Measurements from ENCODE around the gene A4GALT.
"Not testable (repeated sequence)": the region's sequence is repeated elsewhere in the genome, so short reads cannot be mapped to it uniquely, and the experiment has no call there.

A4GALT gene, protein sequence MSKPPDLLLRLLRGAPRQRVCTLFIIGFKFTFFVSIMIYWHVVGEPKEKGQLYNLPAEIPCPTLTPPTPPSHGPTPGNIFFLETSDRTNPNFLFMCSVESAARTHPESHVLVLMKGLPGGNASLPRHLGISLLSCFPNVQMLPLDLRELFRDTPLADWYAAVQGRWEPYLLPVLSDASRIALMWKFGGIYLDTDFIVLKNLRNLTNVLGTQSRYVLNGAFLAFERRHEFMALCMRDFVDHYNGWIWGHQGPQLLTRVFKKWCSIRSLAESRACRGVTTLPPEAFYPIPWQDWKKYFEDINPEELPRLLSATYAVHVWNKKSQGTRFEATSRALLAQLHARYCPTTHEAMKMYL

DNA sequence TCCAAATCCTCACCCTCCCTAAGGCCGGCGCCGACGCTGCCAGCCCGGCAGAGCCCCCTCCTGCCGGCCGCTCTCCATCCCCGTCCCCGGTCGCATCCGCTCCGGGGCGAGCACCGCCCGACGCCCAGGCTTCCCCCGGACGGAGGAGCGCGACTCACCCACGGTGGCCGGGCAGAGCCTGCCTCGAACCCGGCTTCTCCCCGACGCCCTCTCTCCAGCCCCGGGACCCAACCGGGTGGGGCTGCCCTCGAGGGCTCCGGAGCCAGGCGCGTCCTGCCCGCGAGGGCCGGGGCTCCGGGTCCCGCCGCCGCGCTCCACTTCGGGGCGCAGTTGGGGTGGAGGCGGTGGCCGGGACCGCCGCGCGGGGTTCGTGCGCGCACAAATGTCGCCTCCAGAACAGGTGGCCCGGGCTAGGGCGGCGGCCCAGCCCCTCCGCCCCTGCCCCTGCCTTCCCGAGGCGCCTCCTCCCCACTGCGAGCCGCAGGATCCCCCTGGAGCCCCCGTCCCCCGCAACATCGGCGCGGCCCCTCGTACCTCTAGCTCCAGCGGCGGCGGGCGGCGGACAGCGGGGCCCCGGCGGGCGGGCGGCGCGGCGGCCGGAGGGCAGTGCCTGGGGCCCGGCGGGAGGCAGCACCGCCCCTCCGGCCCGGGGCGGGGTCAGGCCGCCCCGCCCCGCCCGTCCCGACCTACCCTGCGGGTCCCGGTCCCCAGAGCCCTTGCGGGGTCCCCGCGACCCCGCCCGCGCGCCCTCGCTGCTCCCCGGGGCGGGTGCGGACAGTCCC is at the start of gene A4GALT:
Gene A4GALT (minus strand): TSS at position 608 of the 782 bp plus-strand sequence. CDS start 26,919 bp downstream, outside the sequence.
- peak; percentile 64 for DNase-seq

DNA sequence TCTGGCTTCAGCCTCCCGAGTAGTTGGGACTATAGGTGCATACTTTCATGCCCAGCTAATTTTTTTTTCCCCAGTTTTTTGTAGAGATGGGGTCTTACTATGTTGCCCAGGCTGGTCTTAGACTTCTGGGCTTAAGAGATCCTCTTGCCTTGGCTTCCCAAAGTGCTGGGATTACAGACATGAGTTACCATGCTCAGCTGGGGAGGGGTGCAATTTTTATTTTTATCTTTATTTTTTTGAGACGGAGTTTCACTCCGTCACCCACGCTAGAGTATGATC is 49.7 kb upstream of the A4GALT start:
- DNase-seq = no peak

DNA sequence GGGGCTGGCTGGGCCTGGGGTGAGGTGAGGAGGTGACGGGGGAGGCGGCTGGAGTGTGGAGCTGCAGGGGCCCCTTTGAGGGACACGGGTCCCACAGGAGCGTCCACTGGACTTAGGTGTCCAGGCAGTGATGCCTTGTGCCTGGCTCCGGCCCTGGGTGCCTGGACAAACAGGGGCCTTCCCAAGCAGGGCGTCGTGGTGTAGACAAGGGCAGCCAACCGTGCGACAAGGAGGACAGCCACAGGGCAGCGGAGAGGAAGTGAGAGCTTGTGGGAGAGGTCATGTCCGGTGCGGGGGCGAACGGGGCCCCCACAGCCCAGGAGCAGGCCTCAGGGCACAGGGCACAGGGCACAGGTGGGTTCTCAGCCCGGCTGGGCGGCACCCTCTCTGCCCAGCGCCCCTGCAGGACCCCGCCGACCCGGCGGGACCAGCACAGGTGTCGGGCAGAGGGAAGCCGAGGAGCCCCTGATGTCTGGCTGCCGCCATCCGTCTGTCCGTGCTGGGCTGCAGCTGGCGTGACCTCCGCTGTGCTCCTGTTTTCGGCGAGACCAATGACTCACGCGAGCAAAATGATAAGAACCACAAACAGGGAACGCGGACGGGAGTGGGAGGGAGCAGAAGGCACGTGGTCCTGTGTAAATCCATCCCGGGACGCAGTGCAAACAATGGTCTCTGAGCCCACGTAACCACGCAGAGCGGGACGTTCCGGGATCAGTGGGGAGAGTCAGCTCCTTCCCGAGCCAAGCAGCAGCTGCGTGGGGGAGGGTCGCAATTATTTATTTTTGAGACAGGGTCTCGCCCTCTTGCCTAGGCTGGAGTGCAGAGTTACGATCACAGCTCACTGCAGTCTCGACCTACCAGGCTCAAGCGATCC is 49.1 kb upstream of the A4GALT start:
- DNase-seq = no peak

DNA sequence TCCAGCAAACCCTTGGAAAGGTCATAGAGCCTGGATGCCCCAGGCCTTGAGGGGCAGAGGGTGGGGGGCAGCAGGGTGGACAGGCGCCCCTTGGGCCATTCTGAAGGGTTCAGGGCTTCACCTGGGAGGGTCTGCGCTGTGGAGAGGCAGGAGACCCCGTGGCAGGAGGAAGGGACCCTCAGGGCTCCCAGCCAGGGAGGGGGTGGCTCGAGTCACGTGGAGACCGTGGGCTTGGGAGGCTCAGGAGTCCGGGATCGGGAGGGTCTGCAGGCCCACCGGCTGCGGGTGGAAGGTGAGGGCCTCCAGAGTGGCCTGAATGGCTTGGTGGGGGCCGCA is 48.5 kb upstream of the A4GALT start:
- no peak for DNase-seq

DNA sequence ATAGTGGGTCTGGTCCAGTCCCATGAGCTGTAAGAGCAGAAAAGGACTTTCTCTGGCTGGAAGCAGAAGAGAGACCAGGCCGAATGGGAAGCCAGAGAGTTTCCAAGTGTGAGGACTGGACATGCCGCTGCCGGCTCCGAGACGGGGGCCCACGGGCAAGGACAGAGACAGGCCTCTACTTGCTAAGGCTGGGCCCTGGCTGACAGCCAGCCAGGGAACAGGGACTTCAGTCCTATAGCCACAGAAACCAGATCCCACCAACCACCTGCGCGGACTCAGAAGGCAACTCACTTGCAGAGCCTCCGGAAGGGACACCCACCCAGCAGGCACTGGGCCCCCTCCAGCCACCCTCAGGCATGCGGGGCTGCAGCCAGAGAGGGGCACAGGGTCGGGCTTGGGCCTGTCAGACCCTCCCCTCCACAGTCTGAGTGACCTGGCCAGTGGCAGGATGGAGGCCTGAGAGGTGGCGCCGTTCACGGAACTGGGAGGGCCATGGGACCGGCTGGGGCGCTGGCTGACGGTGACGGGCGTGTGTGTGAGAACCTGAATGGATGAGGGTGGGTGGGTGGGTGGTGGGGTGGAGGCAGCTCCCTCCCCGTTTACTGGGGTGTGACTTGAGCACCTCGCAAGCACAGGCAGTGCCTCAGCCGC is 47.8 kb upstream of the A4GALT start:
- peak; percentile 58 for DNase-seq

DNA sequence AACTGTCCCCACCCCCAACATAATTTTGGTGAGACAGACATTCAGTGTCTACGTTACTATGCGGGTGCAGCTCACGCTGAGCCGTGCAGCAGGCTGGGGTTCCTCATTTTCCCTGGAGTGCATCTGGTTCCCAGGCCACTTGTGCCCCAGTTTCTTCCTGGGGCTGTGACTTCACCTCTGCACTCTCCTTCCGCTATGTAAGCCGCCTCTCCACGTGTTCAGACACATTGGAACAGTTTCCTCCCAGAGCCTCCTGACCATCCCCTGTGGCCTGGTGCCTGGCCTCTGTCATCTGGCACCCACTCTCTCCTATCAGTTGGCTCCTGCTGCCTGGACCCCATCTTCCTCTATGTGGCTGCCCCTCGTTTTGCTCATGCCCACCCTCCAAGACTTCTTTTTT is 46.2 kb upstream of the A4GALT start:
- DNase-seq = no peak

DNA sequence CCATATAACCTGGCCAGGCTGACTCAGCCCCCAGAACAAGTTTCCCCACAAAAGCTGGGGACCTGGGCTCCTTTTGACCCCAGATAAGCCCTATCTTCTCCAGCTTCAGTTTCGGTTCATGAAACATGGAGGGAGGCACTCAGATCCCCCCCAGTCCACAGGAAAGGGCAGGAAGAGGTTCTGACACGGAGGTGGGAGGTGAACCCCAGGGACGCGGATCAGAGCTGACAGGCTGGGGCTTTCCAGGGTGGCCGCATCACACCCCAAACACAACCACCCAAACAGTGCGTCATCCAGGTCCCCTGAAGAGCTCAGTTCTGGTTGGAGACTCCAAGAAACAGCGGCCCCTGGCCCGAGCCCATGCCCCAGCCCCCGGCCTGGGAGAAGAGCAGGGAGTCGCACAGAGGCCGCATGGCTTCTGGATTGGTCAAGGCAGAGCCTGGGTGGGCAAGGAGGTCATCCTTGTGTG is 44.3 kb upstream of the A4GALT start:
- no peak for DNase-seq

DNA sequence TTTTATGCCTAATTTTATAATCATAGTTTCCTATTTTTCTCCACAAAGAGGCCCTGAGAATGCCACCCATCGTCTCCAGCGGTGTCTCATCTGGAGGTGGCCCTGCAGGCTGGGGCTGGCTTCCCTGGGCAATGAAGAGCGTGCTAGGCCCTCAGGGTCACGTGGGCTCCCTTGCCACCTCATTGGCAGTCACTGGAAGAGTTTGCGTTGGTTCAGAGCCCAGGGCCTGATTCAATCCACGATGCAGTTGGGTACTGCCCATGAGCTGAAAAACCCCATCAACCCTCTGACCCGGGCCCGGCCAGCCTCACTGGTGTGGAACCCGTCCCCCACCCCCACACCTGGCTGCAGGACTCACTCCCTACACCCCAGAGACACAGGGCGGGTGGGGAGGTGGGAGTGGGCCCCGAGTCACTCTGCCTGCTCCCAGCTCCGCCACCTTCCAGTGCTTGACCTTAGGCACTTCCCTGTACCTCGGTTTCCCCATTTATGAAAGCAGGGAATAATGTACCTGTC is 43.4 kb upstream of the A4GALT start:
- DNase-seq = no peak

DNA sequence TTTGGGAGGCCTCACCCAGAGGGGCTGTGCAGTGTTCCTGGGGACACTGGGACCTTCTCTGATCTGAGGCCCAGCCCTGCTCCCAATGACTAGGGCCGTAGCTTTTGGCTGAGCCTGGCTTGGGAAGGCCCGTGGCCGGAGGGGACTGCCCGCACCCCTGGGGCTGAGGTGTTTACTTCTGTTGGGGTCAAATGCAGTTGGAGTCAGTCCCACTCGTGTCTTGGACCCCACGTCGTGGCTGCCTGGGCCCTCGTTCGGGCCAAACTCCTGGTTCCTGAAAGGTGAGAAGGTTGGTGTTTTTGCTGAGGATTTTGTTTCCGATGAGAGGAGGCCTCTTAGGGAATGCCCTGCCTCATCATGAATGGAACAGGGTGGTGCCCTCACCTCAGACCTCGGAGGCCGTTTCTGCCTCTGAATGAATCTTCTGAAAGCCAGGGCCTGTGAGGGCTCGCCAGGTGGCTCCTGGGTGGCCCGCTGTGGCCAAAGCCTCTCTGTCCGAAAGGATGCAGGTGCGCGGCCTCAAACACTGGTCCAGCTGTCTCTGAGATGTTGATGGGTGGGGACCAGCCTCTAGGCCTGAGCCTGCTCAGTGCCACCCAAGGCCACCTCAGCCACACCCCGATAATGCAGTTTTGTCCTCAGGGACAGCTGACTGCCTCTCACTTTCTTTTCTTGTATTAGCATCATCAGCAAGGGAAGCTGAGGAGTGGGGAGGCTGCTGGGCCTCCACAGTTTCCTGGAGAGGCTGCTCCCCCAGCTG is 40.3 kb upstream of the A4GALT start:
- no peak for DNase-seq

DNA sequence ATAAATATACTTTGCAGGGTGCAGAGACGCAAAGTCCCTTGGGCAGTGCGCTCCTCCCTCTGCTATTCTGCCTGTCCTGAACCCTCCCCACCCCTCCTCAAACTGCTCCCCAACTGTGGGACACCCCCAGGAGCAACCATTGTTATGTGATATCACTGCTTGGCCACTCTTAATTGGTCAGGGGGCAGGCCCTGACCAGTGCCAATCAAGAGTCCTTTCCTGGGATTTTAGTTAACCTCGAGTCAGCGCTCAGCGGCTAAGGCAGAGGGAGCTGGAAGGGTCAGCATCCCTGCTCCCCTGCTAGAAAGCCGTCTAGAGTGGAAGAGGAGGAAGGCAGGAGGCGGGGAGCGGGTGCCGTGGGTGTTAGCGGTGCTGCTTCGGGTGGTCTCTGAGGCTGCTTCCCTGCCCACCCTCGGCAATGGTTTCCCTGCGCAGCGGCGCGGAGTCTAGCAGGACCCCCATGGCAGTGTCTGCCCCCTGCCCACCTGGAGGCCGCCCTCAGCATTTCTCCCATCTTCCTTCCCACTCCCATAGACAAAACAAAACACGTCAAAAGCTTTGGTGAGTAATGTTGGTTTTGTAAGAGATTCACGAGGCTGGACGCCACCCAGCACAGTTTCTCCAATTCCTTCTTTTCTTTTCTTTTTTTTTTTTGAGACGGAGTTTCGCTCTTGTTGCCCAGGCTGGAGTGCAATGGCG is 38.4 kb upstream of the A4GALT start:
- DNase-seq = no peak

DNA sequence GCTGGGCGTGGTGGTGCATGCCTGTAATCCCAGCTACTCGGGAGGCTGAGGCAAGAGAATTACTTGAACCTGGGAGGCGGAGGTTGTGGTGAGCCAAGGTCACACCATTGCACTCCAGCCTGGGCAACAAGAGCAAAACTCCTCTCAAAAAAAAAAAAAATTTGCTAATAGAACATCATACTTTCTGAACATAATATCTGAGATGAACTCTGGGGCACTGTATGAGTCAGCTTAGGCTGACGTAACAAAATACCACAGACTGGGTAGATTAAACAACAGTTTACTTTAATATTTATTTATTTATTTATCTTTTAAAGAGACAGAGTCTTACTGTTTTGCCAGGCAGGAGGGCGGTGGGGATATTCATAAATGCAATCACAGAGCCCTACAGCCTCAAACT is 34.9 kb upstream of the A4GALT start:
- DNase-seq = not testable (repeated sequence)

DNA sequence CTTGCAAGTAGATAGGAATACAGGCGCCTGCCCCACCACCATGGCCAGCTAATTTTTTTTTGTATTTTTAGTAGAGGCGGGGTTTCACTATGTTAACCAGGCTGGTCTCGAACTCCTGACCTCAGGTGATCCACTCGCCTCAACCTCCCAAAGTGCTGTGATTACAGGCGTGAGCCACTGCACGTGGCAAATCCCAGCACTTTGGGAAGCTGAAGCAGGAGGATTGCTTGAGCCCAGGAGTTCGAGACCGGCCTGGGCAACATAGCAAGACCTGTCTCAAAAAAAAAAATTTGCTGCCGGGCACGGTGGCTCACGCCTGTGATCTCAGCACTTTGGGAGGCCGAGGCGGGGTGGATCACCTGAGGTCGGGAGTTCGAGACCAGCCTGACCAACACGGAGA is 34.5 kb upstream of the A4GALT start:
- DNase-seq = not testable (repeated sequence)

DNA sequence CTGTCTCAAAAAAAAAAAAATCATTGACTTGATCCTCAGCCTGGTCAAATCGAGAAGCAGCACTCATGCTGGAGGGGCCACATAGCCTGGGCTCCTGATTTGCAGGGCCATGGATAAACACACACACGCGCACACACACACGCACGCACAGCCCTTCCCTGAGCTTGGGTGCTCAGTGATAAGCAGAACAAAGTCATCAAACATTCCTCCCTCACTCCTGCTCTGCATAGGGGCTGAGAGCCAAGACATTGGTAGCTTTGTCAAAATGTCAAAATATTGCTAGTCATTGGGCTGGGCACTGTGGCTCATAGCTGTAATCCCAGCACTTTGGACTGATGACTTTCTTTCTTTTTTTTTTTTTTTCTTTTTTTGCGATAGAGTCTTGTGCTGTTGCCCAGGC is 34.0 kb upstream of the A4GALT start:
- DNase-seq = no peak

DNA sequence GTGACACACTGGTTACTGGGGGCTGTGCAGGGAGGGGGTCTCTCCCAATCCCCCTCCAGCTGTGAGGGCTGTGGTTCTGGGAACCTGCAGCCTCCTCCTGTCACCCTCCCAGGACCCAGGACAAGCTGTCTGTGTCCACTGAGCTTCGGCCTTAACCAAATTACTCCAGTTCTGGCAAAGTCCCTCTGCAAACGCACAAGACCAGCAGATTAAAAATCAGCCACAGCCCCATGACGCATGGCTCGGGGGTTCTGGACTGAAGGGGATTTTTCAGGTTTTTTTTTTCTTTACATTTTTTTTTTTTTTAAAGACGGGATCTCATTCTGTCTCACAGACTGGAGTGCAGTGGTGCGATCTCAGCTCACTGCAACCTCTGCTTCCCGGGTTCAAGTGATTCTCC is 32.2 kb upstream of the A4GALT start:
- DNase-seq = no peak

DNA sequence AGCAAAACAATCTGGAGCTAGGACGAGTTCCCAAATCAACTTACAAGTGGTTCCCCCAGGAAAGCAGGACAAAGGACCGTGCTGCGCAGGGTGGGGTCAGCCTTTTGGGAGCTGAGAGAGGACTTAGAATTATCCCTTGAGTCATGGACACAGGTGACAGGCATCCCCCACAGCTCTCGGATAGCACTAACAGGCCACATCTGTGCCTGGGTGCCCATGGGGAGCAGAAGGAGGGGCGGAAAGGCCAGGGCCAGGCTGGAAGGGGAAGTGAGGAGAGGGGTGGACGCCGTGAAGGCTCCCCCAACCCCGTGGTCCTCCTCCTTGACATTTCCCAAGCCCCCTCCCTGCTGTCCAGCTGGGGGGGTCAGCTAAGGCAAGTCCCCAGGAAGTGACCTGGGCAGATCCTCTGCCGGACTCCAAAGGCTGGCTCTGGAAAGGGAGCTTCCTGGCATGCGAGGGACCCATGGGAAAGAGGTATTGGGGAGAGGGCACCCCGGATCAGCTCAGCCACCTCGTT is 31.6 kb upstream of the A4GALT start:
- DNase-seq = no peak

DNA sequence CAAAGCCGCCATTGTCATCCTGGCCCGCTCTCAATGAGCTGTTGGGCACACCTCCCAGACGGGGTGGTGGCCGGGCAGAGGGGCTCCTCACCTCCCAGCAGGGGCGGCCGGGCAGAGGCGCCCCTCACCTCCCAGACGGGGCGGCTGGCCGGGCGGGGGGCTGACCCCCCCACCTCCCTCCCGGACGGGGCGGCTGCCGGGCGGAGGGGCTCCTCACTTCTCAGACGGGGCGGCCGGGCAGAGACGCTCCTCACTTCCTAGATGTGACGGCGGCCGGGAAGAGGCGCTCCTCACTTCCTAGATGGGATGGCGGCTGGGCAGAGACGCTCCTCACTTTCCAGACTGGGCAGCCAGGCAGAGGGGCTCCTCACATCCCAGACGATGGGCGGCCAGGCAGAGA is 29.8 kb upstream of the A4GALT start:
- not testable (repeated sequence) for DNase-seq

DNA sequence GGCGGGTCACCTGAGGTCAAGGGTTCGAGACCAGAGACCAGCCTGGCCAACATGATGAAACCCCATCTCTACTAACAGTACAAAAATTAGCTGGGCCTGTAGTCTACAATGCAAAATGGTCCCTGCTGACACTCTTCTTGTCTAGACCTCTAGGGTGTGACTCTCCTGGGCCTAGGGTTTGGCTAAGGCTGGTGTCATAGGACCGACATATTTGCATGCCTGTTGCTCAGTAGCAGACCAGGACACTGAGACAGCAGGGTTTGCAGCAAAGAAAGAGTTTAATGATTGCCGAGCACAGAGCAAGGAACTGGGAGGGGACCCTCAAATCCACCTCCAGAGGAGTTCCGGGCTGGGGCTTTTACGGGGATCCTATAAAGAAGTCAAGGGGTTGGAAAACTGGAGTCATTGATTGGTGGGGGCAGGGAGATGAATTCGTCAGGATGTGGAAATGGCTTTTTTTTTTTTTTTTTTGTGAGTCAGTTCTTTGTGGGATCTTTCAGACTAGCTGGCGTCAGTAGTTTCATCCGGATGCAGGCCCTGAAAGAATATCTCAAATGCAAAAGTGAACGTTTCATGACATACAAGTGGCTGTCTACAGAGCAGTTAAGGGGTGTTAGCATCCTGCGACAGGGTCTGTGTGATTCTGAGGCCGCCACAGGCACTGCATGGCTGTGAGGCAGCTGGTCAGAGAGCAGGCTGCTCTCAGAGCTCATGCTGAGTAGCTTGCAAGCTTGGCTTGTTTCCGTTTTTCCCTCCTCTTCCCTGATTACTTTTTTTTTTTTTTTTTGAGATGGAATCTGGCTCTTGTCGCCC is 27.2 kb upstream of the A4GALT start:
- peak; percentile 56 for DNase-seq

DNA sequence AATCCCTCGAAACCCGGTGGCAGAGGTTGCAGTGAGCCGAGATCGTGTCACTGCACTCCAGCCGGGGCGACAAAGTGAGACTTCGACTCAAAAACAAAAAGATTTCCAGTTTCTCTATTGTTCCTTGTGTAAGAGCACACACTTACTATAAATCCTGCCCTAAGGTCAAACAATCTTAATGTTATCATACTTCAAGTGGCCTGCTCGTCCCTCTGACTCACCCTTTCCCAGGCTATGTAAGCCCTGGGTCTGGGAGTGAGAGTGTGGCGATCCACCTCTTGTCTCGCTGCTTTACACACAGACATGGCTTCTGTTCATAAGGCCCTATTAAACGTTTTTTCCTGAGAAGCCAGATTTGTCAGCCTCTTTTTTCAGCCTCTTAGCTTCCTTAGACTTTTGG is 24.4 kb upstream of the A4GALT start:
- DNase-seq = no peak

DNA sequence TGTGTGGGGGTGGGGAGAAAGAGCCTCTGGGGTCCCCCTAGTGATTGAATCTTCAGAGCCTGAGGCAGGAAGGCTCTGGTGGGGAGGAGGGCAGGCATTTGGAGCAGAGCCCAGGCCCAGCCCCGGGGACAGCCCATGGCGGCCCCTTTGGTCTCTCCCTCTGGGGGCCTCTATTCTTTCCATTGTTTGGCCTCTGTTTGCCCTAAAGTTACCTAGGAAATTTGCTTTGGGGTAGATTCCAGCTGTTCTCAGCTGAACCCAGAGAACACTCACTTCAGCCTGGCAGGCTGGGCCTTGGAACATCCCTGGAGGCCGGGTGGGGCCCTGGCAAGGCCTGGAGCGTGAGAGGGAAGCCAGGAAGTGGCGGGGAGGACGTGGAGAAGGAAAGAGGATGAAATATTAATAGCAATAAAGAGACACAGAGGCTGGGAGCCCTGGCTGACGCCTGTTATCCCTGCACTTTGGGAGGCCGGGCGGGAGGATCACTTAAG is 22.9 kb upstream of the A4GALT start:
- DNase-seq = peak; percentile 94

DNA sequence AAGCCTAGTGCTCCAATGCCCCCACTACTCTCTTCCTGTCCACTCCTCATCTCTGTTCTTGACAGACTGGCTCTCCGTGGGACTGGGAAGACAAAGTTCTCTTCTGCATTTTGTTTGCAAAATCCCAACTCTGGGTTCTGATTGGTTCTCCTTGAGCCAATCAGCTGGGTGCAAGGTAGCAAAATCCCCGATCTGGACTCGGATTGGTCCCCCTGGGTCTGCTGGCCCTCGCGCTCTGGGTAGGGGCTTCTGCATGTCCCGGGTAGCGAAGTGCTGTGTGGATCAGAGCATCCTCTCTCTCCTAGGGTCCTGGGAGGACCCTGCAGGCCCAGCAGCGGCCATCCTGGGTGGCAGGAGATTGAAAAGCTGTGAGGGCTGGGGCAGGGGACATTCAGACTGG is 22.3 kb upstream of the A4GALT start:
- no peak for DNase-seq
